GM21390 (cell line): ENCODE results near the gene SYT8.

Experiments
- ATAC-seq: cut with Tn5 transposase; IDR thresholded peaks from one replicate; pipeline ENCODE4 v1.9.1; 2021; ENCODE audit not compliant: unreplicated experiment

Gene SYT8

GRCh38 chr11:1831338-1832210 is 3.2 kb upstream of the SYT8 start:
- no peak for ATAC-seq

- ATAC-seq: no peak
Measured at GRCh38 chr11:1832211-1832919, 2.4 kb upstream of the SYT8 start.

GRCh38 chr11:1832920-1833295 is 1.9 kb upstream of the SYT8 start:
- no peak for ATAC-seq

DNA sequence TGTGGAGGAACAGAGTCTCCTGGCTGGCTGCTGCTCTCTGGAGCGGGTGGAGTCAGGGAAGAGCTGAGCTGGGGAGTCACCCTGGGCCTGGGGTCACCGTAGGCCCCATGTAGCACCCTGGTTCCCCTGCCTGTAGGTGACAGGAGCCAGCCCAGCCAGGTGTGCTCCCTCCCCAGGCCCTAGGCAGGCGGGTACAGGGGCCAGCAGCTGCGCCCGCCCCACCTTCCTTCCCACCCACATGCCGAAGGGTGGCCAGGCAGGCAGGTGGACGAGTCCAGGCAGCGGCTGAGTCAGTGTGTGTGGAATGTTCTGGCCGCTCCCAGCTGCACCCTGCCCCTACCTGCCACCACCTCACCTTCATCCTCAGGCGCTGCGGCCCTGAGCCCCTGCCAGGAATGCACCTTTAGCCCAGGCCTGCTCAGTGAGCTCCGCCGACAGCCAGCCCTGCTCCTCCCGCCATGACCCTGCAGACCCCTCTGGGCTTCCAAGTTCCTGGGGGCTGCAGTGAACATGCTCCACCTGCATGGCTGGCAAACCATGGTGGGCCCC is 654 bp upstream of the SYT8 start:
- ATAC-seq: no peak

DNA sequence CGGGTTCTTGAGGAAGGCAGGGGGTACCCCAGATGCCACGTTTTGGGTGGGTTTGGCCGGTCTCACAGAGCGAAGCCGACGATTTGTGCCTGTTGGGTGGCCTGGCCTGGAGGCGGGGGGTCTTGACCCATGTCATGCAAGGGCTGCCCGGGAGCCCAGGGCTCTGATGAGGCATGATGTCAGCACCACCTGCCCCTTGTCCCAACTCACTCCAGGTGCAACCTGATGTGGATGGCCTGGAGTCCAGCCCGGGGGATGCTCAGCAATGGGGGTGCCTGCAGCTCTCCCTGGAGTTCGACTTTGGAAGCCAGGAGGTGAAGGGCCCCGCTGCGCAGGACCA is 851 bp downstream of the SYT8 start:
- no peak for ATAC-seq

GRCh38 chr11:1836011-1836945 is 1.5 kb downstream of the SYT8 start:
- ATAC-seq: no peak

GRCh38 chr11:1837171-1838076 is 2.6 kb downstream of the SYT8 start:
- ATAC-seq: peak; percentile 68

DNA sequence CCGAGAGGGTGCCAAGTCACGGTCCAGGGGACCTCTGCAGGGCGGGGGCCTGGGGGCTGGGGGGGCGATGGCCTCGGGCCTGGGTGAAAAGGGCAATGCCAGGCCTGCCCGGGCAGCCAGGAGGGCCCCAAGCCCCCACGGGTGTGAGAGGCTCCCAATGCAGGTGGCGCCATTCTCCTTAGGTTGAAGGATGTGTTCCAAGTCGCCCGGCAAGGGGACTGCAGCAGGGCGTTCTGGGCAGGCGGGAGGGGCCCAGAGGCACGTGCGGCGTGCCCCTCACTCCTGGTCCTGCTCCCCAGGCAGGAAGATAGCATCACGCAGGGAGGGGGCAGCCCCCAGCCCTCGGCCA is 3.3 kb downstream of the SYT8 start:
- ATAC-seq: no peak

GRCh38 chr11:1838426-1839144 is 3.8 kb downstream of the SYT8 start, which contains the start of gene TNNI2:
Gene TNNI2 (plus strand): TSS chr11:1838981. CDS start chr11:1839697, 716 bp downstream.
- ATAC-seq: no peak

DNA sequence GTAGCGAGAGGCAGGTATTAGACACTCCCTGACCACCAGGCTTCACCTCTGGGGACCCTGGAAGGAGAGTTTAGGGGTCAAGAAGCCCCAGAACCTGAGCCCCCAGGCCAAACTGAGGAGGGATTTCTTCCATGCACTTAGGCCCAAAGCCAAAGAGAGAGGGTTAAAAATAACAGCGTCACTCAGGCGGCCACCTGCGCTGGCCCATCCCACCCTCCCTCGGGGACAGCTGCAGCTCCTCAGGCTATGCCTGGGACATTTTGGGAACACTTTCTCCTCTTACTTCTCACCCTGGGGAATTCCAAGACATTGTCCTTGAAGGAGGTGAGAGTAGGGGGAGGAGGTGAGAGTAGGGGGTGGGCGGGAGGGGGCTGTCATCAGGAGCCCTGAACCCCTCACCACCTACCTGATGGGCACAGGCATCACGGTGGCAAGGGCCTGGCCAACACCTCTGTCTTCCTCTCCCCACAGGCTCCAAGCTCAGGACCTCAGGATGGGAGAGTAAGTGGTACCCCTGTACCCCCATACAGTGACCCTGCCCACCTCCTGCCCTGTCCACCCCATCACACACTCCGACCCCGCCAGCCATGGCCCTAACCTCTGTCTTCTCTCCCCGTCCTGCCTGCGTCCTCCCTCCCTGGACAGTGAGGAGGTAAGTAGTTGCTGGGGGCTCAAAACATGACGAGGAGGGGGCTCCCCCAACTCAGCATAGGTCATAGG is 4.6 kb downstream of the SYT8 start:
- ATAC-seq: no peak

- ATAC-seq: peak; percentile 37
Measured at GRCh38 chr11:1839924-1840779, 5.4 kb downstream of the SYT8 start.

- no peak for ATAC-seq
Measured at GRCh38 chr11:1840780-1841480, 6.1 kb downstream of the SYT8 start.

DNA sequence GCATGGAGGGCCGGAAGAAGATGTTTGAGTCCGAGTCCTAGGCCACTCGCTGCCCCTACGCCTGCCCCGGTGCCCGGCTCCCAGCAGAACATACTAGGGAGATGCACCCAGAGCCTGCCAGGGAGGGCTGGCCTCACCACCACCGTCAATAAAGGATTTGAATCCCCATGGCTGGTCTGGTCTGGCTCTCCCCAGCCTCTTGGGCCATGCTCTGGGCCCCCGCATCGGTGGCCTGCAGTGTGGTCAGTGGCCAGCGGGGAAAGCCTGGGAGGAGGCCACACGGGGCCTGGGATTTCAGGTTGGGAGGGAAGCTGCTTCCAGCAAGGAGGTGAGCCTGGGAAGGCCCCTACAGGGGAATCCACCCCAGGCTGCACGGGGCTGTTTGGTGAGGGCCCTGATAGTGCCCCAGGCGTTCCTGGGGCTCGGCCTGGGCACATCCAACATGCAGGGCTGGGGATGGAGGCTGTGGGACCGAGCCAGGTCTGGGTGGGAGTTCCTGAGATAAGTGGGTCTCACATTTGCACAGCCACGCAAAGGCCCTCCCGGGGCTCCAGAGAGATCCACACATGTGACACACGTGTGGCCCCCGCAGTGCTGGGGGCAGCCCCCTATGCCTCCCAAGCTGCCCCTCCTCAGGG is 6.8 kb downstream of the SYT8 start:
- ATAC-seq: no peak

DNA sequence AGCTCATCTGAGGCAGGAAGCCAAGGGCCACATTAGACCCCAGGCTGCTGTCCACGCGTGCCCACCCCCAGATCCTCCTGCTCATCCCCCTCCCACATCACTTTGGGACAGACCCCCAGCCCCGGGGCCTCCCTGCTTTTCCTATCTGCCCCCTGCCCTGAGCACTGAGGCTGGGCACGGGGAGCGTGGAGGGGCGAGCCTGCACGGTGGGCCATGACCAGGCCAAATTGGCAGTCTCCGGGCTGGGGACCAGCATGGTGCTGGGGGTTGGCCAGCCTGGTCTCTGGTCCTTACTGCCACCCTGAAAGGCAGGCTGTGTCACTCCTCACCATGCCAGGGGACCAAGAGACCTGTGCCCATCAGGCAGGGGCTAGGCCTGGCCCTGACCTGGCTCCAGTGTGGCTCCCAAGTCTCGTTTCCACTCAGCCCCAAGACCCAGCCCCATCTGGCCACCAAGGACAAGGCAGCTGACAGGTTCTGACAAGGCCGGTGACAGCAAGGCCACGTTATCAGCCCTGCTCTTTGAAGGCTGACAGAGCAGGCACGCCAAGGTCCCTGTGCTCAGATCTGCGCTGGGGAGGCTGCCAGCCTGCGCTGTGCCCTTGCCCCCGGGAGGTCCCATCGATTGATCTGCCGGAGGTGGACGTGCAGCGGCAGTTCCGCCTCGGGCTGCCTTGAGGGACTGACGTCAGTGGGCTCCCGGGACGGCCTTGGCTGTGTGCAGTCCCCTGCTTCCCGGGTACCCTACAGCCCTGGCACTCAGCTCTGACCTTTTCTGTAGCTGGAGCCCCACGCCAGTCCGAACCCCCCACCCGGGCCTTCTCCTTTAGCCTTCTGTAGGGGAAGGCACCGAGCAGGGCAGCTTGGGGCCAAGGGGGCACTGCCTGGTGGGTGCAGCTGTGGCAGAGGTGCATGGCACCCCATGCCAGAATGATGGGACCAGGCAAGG is 7.6 kb downstream of the SYT8 start:
- ATAC-seq: no peak

GRCh38 chr11:1843098-1843473 is 8.3 kb downstream of the SYT8 start:
- ATAC-seq: no peak

GRCh38 chr11:1843796-1844195 is 9.0 kb downstream of the SYT8 start:
- no peak for ATAC-seq
